ENCODE measurements around the gene VSTM2L. TPM values are rescaled to one million over a fixed set of nuclear protein-coding genes. Genes with fewer than 3 reads are reported as not detected.

VSTM2L gene
- total RNA-seq, 4 donors from 2014 or later, result 0.54 to 4.0 (median 1.9) TPM

- H3K27ac ChIP-seq, result peak overlapping the region; percentile 73 to 94 (median 94)
- no peaks in the 10 kb centered on the region for H3K27me3 ChIP-seq
- no peak for TF ChIP-seq POLR2A (IDR thresholded peaks at IDR 0.05)
- TF ChIP-seq CTCF (IDR thresholded peaks at IDR 0.05), result no peak
- DNase-seq, result peak; percentile 90 to 93
- H3K4me1 ChIP-seq, result peaks cover 68 to 93% of the 10 kb centered on the region in 2 donors
- no peaks in the 10 kb centered on the region for H3K36me3 ChIP-seq
- H3K4me3 ChIP-seq (replicated peaks in 1 of 3), result no peak overlapping the region
- intact Hi-C loops (cut with DNase I), result no loop called here
- WGBS, 2 donors, result 28 to 30% methylated on average over 7 of the region's 7 CpGs
- H3K9me3 ChIP-seq, result no peaks in the 10 kb centered on the region
Measured at GRCh38 chr20:37989601-37990295, 86.8 kb downstream of the VSTM2L start.

- H3K4me3 ChIP-seq (replicated peaks in 1 of 3), result no peak overlapping the region
- TF ChIP-seq POLR2A (IDR thresholded peaks at IDR 0.05) (no peak), CTCF (IDR thresholded peaks at IDR 0.05) (no peak)
- WGBS, 2 donors, result 71 to 82% methylated on average over 10 of the region's 10 CpGs
- no peaks in the 10 kb centered on the region for H3K36me3 ChIP-seq
- H3K27ac ChIP-seq, result peak overlapping the region; percentile 73 to 94 (median 94)
- no peaks in the 10 kb centered on the region for H3K27me3 ChIP-seq
- no peaks in the 10 kb centered on the region for H3K9me3 ChIP-seq
- H3K4me1 ChIP-seq, result peaks cover 75 to 93% of the 10 kb centered on the region in 2 donors
- intact Hi-C loops (cut with DNase I), result no loop called here
- peak in 1 of 2 donors; percentile 27 for DNase-seq
Measured at GRCh38 chr20:37990571-37991151, 87.7 kb downstream of the VSTM2L start.

- Histone ChIP-seq H3K36me3 (no peaks in the 10 kb centered on the region), H3K9me3 (no peaks in the 10 kb centered on the region), H3K4me3 (replicated peaks in 1 of 3) (no peak overlapping the region), H3K27ac (peak overlapping the region in 2 of 3 donors; percentile 94), H3K4me1 (peaks cover 74 to 91% of the 10 kb centered on the region in 2 donors), H3K27me3 (no peaks in the 10 kb centered on the region)
- 79 to 80% methylated on average over 4 of the region's 4 CpGs for WGBS, 2 donors
- TF ChIP-seq POLR2A (IDR thresholded peaks at IDR 0.05) (no peak), CTCF (IDR thresholded peaks at IDR 0.05) (no peak)
- DNase-seq, result no peak
- intact Hi-C loops (cut with DNase I), result no loop called here
Measured at GRCh38 chr20:37991157-37991866, 88.4 kb downstream of the VSTM2L start.

GRCh38 chr20:37991908-37992307, 89.0 kb downstream of the VSTM2L start:
- no peaks in the 10 kb centered on the region for H3K27me3 ChIP-seq
- H3K36me3 ChIP-seq, result no peaks in the 10 kb centered on the region
- no peaks in the 10 kb centered on the region for H3K9me3 ChIP-seq
- no peak for TF ChIP-seq CTCF (IDR thresholded peaks at IDR 0.05)
- TF ChIP-seq POLR2A (IDR thresholded peaks at IDR 0.05), result no peak
- intact Hi-C loops (cut with DNase I), result no loop called here
- 93 to 100% methylated on average over 4 of the region's 4 CpGs for WGBS, 2 donors
- no peak overlapping the region for H3K4me3 ChIP-seq (replicated peaks in 1 of 3)
- peak overlapping the region in 2 of 3 donors; percentile 94 for H3K27ac ChIP-seq
- no peak for DNase-seq
- peaks cover 72 to 92% of the 10 kb centered on the region in 2 donors for H3K4me1 ChIP-seq
